Measurements from ENCODE around the gene DCTD. TPM values are rescaled to one million over a fixed set of nuclear protein-coding genes. Genes with fewer than 3 reads are reported as not detected.
A peak's percentile ranks its signal among the peaks of the same experiment; 100 is the strongest.

Gene DCTD
- polyA plus RNA-seq, 1 experiment: 195 TPM

DNA sequence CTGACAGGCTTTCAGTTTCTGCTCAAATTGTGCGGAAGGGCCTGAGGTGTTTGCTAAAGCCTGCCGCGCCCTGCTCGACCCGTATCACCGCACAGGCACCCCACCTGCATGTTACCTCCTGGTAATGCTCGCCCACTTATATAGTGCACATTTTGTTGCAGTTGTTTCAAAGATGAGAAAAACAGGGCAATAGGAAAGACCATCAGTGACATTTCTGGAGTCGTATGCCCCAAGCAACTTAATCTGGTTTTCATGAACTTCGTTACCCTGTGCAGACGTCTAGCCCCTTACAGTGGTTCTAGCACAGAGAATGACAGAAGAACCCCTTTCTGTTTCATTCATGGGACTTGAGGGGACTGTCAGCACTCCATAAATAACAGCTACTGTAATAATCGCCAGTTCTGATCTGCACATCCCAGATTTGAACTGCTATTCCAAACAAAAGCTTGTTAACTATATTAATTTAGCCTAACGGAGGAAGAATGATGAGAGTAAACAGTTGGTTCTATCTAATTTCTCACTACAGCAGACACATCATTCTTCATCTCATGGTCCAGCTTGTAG lies 940 bp upstream of the DCTD start:
- Histone ChIP-seq H3K27ac (ENCODE audit: low read depth, low read length) (peak overlapping the region; percentile 84), H3K4me3 (ENCODE audit: low read depth, low read length) (peak overlapping the region; percentile 65), H3K9me3 (ENCODE audit: control insufficient read depth, insufficient read depth, low read length) (no peaks in the 10 kb centered on the region), H3K27me3 (ENCODE audit: control insufficient read depth, insufficient read depth, low read length) (no peaks in the 10 kb centered on the region)
- POLR2A ChIA-PET: interaction anchor here (1.0 kb wide), 1 partner anchor 181 kb away, joined by 3 read pairs; the partner anchor contains the start of gene WWC2
- TF ChIP-seq, protein P1, sequence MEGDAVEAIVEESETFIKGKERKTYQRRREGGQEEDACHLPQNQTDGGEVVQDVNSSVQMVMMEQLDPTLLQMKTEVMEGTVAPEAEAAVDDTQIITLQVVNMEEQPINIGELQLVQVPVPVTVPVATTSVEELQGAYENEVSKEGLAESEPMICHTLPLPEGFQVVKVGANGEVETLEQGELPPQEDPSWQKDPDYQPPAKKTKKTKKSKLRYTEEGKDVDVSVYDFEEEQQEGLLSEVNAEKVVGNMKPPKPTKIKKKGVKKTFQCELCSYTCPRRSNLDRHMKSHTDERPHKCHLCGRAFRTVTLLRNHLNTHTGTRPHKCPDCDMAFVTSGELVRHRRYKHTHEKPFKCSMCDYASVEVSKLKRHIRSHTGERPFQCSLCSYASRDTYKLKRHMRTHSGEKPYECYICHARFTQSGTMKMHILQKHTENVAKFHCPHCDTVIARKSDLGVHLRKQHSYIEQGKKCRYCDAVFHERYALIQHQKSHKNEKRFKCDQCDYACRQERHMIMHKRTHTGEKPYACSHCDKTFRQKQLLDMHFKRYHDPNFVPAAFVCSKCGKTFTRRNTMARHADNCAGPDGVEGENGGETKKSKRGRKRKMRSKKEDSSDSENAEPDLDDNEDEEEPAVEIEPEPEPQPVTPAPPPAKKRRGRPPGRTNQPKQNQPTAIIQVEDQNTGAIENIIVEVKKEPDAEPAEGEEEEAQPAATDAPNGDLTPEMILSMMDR (IDR thresholded peaks at IDR 0.05; ENCODE audit: low read depth, low read length): no peak
- DNase-seq (ENCODE audit: low read depth, low spot score): no peak
- CTCF ChIA-PET: interaction anchor here (0.5 to 1.0 kb wide), 3 partner anchors 9 to 343 kb away, joined by 3 to 4 read pairs (median 4); no protein-coding TSS in a partner anchor

GRCh38 chr4:182916483-182917181 lies 554 bp downstream of the DCTD start:
- no peak for DNase-seq (ENCODE audit: low read depth, low spot score)
- peak overlapping the region; percentile 84 for H3K27ac ChIP-seq (ENCODE audit: low read depth, low read length)

DNA sequence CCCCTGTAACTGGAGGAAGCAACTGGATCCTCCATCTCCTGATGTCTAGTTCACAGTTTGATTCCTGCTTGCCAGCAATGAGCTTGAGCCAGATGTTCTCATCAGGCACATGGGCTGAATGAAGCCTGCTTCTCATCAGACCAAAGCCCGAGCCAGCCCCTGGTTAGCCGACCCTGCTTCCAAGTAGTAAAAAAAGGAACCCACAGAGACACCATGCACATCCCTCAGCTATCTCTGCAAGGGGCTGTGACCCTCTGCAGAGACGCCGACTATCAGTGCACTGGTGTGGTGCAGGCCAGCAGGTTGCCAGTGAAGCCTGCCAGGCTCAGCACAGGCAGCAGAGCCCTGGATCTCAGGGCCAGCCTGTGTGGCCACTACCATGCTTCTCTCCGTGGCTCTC lies 2.8 kb downstream of the DCTD start:
- no peaks in the 10 kb centered on the region for H3K27me3 ChIP-seq (ENCODE audit: control insufficient read depth, insufficient read depth, low read length)
- H3K27ac ChIP-seq (ENCODE audit: low read depth, low read length): no peak overlapping the region
- TF ChIP-seq, protein P1 (IDR thresholded peaks at IDR 0.05; ENCODE audit: low read depth, low read length): no peak
- no peaks in the 10 kb centered on the region for H3K9me3 ChIP-seq (ENCODE audit: control insufficient read depth, insufficient read depth, low read length)
- ChIA-PET POLR2A (no interaction called here), CTCF (interaction anchor here (1.4 to 1.9 kb wide), 2 partner anchors 11 to 342 kb away, joined by 5 to 7 read pairs; no protein-coding TSS in a partner anchor)
- DNase-seq (ENCODE audit: low read depth, low spot score): no peak
- no peak overlapping the region for H3K4me3 ChIP-seq (ENCODE audit: low read depth, low read length)

More at GRCh38 chr4:182916483-182917181, 554 bp downstream of the DCTD start:
- ChIA-PET POLR2A (interaction anchor here (1.1 kb wide), 1 partner anchor 13 kb away, joined by 9 read pairs; no protein-coding TSS in a partner anchor), CTCF (no interaction called here)
- Histone ChIP-seq H3K4me3 (ENCODE audit: low read depth, low read length) (peak overlapping the region; percentile 69), H3K9me3 (ENCODE audit: control insufficient read depth, insufficient read depth, low read length) (no peaks in the 10 kb centered on the region), H3K27me3 (ENCODE audit: control insufficient read depth, insufficient read depth, low read length) (no peaks in the 10 kb centered on the region)
- TF ChIP-seq, protein P1 (IDR thresholded peaks at IDR 0.05; ENCODE audit: low read depth, low read length): no peak

GRCh38 chr4:182913621-182914020 lies 3.6 kb downstream of the DCTD start:
- Histone ChIP-seq H3K27me3 (ENCODE audit: control insufficient read depth, insufficient read depth, low read length) (no peaks in the 10 kb centered on the region), H3K9me3 (ENCODE audit: control insufficient read depth, insufficient read depth, low read length) (no peaks in the 10 kb centered on the region), H3K27ac (ENCODE audit: low read depth, low read length) (no peak overlapping the region), H3K4me3 (ENCODE audit: low read depth, low read length) (no peak overlapping the region)
- POLR2A ChIA-PET: interaction anchor here (0.7 kb wide), 1 partner anchor 16 kb away, joined by 3 read pairs; no protein-coding TSS in a partner anchor
- TF ChIP-seq, protein P1 (IDR thresholded peaks at IDR 0.05; ENCODE audit: low read depth, low read length): no peak
- CTCF ChIA-PET: interaction anchor here (1.4 kb wide), 1 partner anchor 343 kb away, joined by 5 read pairs; no protein-coding TSS in a partner anchor
- no peak for DNase-seq (ENCODE audit: low read depth, low spot score)

- DNase-seq (ENCODE audit: low read depth, low spot score): no peak
- no peak overlapping the region for H3K4me3 ChIP-seq (ENCODE audit: low read depth, low read length)
- H3K27me3 ChIP-seq (ENCODE audit: control insufficient read depth, insufficient read depth, low read length): no peaks in the 10 kb centered on the region
- H3K9me3 ChIP-seq (ENCODE audit: control insufficient read depth, insufficient read depth, low read length): no peaks in the 10 kb centered on the region
- no peak overlapping the region for H3K27ac ChIP-seq (ENCODE audit: low read depth, low read length)
- TF ChIP-seq, protein P1 (IDR thresholded peaks at IDR 0.05; ENCODE audit: low read depth, low read length): no peak
- POLR2A ChIA-PET: interaction anchor here (0.7 kb wide), 1 partner anchor 17 kb away, joined by 3 read pairs; no protein-coding TSS in a partner anchor
- CTCF ChIA-PET: interaction anchor here (1.4 kb wide), 1 partner anchor 344 kb away, joined by 5 read pairs; no protein-coding TSS in a partner anchor
Observed at GRCh38 chr4:182913036-182913435, 4.2 kb downstream of the DCTD start.

All from AG04450 (cell line).